ENCODE results near the gene PKN2.

DNA sequence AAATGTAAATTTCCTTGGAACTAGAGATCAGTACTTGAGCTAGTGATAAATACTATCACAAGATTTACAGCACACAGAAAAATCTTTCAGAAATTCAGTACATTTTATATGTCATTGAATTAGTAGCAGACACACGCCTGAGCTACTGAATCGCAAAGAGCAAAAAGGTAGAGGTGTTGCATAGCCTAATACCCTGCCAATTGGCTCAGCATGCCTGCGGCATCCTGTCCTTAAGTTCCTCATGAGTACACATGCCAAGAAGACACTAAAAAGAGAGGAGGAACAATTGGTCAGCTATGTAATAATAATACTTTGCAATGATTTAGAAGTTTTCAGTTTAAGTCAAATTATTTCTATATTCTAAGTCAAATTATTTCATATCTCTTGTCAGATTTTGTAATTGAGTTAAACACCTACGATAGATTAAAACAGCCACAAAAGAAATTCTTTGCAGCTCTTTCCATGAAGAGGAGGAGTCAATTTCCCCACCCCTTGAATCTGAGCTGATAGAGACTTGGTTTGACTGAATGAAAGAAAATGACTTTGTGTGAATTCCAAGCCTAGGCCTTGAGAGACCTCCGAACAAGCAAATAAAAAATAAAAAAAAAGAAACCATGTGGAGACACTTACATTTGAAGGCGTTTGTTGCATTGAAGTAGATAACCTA lies 36.2 kb upstream of the PKN2 start:
- TF ChIP-seq, protein P1, sequence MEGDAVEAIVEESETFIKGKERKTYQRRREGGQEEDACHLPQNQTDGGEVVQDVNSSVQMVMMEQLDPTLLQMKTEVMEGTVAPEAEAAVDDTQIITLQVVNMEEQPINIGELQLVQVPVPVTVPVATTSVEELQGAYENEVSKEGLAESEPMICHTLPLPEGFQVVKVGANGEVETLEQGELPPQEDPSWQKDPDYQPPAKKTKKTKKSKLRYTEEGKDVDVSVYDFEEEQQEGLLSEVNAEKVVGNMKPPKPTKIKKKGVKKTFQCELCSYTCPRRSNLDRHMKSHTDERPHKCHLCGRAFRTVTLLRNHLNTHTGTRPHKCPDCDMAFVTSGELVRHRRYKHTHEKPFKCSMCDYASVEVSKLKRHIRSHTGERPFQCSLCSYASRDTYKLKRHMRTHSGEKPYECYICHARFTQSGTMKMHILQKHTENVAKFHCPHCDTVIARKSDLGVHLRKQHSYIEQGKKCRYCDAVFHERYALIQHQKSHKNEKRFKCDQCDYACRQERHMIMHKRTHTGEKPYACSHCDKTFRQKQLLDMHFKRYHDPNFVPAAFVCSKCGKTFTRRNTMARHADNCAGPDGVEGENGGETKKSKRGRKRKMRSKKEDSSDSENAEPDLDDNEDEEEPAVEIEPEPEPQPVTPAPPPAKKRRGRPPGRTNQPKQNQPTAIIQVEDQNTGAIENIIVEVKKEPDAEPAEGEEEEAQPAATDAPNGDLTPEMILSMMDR (IDR thresholded peaks at IDR 0.05 in 8 of 11, conservative IDR thresholded peaks at IDR 0.05 in 3 of 11), result no peak
- no peak for TF ChIP-seq POLR2A (IDR thresholded peaks at IDR 0.05)
